ENCODE results near the gene LILRA2.
"Not testable (repeated sequence)": the region's sequence is repeated elsewhere in the genome, so short reads cannot be mapped to it uniquely, and the experiment has no call there.

LILRA2 gene

DNA sequence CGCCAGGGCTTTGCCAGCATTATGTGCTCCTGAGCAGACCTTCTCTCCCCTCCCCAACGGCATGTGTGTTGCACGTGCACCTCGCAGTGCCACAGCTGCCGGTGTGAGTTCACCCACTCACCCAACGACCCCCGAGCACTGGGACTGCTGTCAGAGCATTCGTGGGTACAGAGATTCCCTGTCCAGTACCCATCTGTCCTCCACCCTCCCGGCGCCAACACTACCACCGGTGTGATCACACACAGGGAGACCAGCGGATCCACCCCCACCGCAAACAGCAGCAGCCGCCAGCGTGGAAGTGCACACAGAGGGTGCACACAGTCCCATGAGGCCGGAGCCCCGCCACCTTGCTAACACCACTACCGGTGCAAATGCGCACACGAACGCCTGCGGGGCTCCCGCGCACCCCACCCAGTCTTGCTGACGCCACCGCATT, 35.8 kb downstream of the LILRA2 start:
- no peak for DNase-seq (ENCODE audit: low read depth)

DNA sequence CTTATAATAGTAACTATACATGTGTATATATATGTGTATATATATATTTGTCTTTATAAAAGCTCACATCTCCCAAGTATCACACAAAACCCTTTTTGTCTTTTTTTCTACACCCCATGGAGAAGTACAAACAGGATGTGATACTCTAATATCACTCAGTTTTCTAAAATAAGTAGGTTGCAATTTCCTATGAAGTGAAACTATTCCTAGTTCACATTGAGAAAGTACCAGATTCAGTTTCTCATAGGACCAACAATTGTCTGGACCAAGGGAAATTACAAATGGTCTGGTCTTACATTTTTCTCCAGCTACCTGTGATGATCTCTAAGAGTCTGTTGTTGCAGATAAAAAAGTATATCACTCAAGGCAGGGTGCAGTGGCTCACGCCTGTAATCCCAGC, 38.8 kb downstream of the LILRA2 start:
- DNase-seq (ENCODE audit: low read depth): no peak

DNA sequence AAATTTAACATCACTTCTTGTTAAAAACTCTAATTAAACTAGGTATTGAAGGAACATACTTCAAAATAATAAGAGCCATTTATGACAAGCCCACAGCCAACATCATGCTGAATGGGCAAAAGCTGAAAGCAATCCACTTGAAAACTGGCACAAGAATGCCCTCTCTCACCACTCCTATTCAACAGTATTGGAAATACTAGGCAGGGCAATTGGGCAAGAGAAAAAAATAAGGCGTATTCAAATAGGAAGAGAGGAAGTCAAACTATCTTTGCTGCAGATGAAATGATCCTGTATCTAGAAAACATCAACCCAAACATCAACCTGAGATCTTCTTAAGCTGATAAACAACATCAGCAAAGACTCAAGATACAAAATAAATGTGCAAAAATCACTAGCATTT, 41.1 kb downstream of the LILRA2 start:
- DNase-seq (ENCODE audit: low read depth): no peak

DNA sequence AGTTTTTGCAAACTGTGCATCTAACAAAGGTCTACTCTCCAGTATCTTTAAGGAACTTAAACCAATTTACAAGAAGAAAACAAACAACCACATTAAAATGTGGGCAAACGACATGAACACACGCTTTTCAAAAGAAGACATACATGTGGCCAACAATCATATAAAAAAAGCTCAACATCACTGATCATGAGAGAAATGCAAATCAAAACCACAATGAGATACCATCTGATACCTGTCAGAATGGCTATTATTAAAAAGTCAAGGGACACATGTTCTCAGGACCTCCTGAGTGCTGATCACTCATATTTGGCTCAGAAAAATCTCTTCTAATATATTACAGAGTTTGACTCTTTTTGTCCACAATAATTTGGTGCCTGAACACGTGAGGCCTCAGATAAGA, 42.5 kb downstream of the LILRA2 start:
- DNase-seq (ENCODE audit: low read depth): no peak

DNA sequence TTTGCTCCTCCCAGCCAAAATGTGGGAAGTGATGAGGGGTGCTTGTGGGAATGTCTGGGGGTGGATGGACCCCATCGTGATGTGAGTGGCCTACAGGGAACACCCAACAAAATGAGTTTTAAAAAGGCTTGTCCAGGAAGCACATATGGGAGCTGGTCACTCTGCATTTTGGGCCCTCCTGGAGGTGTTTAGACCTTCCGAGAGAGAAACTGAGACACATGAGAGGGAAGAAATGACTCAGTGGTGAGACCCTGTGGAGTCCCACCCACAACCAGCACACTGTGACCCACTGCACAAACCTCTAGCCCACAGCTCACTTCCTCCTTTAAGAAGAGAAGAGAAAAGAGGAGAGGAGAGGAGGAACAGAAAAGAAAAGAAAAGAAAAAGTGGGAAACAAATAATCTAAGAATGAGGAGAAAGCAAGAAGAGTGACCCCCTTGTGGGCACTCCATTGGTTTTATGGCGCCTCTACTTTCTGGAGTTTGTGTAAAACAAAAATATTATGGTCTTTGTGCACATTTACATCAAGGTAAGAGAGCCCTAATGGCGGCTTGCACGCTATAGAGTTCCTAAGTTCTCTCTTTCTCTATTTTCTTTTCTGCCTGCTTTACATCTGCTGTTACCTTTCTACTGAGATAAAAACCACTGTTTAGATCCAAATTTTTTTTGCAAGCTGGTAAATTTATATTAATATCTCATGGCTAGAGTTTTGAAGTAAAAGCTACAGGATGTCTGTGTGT, 43.4 kb downstream of the LILRA2 start:
- no peak for DNase-seq (ENCODE audit: low read depth)

DNA sequence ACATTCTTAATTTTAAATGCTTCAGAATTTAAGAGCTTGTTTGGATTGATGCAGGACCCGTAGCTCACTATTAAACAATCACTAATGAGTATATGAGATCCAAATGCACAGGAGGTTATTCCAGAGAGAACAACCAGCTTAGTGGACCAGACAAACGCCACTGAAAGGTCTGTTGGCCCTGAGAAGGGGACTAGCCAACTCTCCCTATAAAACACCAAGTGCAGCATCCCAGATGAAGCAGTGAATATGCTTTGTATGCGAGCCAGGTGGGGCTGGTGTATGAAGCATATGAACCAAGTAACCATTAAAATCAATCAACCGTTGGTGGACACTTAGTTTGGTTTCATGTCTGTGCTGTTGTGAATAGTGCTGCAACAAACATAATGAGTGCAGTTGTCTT, 46.9 kb downstream of the LILRA2 start:
- no peak for DNase-seq (ENCODE audit: low read depth)

DNA sequence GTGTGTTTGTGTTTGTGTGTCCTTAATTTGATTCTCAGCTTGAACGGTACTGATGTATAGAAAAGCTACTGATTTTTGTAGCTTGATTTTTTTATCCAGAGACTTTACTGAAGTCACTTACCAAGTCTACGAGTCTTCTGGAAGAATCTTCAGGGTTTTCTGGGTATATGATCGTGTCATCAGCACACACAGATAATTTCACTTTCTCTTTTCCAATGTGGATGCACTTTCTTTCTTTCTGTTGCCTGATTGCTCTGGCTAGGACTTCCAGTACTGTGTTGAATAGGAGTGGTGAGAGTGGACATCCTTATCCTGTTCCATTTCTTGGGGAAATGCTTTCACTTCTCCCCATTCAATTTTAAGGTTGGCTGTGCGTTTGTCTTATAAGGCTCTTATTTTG, 48.8 kb downstream of the LILRA2 start:
- no peak for DNase-seq (ENCODE audit: low read depth)

DNA sequence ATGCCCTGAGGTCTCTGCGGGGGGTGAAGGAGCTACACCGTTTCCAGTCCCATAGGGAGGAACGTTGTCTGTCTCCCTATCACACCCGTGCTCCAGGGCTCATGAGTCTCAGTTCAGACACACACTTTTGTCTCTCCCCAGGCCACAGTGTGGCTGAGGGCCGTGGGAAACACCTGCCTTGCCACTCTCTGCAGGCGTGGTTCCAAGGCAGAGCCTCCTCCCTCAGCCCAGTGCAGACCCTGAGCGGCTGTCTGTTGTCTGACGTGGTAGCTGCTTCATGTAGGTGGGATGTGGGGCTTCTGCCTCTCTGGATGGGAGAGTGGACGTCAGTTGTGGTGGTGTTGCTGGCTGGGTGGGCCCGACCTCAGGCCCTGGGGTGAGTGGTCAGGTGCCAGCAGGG, 50.6 kb downstream of the LILRA2 start:
- not testable (repeated sequence) for DNase-seq (ENCODE audit: low read depth)

DNA sequence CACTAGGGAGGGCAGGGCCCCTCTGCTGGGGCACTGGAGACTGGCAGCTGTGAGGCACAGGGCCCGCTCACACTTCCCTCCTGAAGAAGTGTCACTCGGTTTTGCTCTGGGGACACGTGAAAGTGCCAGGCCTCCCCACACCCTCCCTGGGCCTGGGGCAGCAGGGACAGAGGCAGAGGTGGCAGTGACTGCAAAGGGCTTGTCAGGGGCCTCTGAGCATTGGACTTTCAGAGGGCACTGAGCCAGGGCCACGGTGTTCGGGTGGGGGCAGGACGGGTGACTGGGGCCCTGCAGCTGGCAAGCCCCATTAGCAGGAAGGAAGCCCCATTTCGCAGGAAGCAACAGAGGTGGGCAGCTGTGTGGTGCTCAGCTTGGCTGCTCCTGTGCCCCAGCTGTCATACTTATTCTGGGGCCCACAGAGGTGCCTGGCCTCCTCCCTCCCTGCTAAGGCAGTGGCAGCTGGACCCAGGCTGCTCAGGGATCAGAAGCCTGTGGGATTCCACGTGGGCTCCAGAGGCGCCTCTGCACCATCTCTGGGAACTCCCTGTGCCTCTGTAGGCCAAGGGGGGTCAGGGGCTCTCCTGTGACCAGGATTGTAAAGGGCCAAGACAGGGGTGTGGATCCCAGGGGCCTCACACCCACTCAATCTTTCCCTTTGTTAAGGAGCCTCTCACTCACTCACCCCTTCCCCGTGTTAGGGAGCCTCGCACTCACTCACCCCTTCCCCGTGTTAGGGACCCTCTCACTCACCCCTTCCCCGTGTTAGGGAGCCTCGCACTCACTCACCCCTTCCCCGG, 51.5 kb downstream of the LILRA2 start:
- DNase-seq (ENCODE audit: low read depth): not testable (repeated sequence)

DNA sequence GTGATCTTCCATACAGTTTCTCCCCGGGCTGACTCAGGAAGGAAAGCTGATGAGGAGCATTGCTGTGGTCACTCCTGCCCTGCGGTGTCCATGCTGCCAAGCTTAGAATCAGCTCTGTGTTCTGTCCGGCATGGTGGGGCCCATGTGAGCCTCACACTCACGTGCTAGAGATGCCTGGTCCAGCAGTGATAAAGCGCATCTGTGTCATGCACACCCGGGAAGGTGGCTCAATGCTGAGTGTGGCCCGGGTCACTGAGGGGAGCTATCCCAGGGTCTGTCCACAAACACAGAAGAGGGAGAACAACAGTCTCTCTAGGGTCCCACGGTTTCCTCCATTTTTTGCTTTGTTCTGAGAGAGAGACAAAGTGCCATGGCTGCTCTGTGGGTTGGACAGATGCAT, 53.2 kb downstream of the LILRA2 start:
- DNase-seq (ENCODE audit: low read depth): no peak

DNA sequence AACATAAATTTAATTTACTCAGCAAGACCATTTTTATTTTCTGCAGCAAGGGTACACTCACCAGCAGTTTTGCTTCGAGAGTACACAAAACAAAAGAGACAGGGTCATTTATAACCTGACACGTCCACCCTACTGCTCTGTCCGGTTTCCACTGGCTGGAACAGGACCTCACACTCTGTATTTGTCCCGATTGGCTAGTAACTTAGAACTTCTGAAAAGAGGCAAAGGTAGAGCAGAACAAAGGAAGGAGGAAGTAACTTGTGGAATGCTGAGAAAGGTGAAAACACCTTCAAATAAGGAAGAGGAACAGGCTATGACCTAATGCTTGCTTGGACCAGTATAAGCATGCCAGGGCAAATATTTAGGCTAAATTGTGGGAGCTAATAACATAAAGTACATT, 54.3 kb downstream of the LILRA2 start:
- not testable (repeated sequence) for DNase-seq (ENCODE audit: low read depth)

DNA sequence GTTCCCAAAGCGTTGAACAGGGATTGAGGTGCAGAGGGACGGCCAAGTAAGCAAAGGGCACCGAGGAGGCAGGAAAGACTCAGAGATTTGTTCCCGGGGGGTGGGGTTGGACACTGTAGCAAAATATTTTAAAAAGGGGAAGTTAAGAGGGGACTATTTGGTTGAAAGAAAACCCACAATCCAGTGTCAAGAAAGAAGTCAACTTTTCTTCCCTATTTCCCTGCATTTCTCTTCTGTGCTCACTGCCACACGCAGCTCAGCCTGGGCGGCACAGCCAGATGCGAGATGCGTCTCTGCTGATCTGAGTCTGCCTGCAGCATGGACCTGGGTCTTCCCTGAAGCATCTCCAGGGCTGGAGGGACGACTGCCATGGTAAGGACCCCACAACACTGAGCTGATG, 56.7 kb downstream of the LILRA2 start, which contains the start of gene LILRB1:
Gene LILRB1, plus strand, starts transcription at position 223 of the 400 bp plus-strand sequence. CDS start 590 bp downstream, outside the sequence.
- DNase-seq (ENCODE audit: low read depth): not testable (repeated sequence)

DNA sequence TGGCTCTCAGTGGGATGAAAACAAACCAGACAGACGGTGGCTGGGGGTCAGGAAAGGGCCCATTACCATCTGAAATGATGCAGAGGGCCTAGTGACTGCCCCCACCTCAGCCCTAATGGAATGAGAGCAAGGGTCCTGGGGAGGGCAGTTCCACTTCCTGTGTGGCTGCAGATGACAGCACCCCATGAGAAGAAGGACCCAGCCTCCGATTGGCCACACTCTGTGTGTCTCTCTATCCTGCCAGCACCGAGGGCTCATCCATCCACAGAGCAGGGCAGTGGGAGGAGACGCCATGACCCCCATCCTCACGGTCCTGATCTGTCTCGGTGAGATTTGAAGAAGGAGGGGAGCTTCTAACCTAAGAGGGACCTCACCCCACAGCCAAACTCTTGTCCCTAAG, 57.2 kb downstream of the LILRA2 start:
- no peak for DNase-seq (ENCODE audit: low read depth)

DNA sequence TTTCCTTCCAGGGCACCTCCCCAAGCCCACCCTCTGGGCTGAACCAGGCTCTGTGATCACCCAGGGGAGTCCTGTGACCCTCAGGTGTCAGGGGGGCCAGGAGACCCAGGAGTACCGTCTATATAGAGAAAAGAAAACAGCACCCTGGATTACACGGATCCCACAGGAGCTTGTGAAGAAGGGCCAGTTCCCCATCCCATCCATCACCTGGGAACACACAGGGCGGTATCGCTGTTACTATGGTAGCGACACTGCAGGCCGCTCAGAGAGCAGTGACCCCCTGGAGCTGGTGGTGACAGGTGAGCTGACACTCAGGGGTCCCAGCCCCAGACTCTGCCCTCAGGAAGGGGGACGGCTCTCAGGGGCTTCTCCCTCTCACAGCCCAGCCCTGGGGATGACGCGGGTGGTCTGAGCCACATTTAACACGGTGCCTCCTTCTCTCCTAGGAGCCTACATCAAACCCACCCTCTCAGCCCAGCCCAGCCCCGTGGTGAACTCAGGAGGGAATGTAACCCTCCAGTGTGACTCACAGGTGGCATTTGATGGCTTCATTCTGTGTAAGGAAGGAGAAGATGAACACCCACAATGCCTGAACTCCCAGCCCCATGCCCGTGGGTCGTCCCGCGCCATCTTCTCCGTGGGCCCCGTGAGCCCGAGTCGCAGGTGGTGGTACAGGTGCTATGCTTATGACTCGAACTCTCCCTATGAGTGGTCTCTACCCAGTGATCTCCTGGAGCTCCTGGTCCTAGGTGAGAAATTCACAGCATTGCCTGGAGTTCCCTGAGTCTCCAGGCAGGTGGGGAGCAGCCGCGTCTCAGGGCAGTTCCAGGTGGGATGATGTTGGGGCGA, 58.1 kb downstream of the LILRA2 start:
- DNase-seq (ENCODE audit: low read depth): not testable (repeated sequence)

DNA sequence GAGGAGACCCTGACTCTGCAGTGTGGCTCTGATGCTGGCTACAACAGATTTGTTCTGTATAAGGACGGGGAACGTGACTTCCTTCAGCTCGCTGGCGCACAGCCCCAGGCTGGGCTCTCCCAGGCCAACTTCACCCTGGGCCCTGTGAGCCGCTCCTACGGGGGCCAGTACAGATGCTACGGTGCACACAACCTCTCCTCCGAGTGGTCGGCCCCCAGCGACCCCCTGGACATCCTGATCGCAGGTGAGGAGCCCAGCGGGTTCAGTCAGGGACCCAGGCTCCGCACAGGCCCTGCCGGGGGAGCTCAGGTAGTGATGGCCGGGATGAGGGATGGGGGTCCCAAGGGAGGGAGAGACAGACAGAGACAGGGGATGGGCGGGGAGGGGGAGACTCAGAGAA, 58.9 kb downstream of the LILRA2 start:
- not testable (repeated sequence) for DNase-seq (ENCODE audit: low read depth)

DNA sequence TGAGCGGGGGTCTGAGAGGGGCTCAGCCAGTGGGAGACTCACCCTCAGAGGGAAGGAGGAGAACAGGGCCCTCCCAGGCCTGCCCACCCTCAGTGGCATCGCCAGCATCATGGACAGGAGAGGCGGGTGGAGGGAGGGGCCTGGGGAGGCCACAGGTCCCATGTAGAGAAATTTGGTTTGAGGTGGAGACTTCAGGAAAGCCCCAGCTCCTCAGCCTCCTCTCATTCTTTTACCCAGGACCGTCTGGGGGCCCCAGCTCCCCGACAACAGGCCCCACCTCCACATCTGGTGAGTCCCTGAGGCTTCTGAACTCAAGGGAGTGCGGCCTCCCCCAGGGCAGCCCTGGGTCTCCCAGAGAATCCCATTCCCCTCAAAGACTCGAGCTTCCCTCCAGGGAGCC, 59.8 kb downstream of the LILRA2 start:
- no peak for DNase-seq (ENCODE audit: low read depth)

DNA sequence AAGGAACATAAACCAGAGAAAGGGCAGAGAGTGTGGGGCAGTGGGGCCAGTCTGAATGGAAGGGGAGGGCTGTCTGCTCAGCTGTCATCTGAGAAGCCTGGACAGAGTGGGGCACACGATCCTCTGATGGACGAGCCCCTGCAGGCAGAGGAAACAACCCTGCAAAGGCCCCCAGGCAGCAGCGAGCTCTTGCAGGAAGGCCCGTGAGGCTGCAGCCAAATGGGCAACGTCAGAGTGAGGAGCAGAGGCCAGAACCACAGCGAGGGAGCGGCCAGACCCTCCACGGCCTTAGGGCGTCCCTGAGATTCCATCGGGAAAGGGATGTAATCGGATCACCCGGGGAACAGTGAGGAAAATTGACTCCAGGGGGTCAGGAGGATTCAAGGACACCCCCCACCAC, 62.5 kb downstream of the LILRA2 start:
- DNase-seq (ENCODE audit: low read depth): not testable (repeated sequence)

DNA sequence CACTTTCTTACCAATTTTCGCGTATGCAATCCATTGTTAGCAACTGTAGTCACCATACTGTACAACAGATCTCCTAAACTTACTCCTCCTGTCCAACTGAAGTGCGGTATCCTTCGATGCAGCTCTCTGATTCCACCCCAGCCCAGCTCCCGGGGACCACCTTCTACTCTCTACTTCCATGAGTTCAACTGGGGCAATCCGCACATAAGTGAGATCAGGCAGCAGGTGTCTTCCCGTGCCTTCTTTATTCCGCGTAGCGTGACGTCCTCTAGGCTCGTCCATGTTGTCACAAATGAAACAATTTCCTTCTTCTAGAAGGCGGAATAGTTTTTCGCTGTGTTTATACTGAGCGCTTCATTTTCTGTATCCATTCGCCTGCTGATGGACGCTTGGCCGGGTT, 65.1 kb downstream of the LILRA2 start:
- DNase-seq (ENCODE audit: low read depth): no peak

Data from GM04504 (cell line).